ENCODE results near the gene IFNG-AS1.

IFNG-AS1 gene

DNA sequence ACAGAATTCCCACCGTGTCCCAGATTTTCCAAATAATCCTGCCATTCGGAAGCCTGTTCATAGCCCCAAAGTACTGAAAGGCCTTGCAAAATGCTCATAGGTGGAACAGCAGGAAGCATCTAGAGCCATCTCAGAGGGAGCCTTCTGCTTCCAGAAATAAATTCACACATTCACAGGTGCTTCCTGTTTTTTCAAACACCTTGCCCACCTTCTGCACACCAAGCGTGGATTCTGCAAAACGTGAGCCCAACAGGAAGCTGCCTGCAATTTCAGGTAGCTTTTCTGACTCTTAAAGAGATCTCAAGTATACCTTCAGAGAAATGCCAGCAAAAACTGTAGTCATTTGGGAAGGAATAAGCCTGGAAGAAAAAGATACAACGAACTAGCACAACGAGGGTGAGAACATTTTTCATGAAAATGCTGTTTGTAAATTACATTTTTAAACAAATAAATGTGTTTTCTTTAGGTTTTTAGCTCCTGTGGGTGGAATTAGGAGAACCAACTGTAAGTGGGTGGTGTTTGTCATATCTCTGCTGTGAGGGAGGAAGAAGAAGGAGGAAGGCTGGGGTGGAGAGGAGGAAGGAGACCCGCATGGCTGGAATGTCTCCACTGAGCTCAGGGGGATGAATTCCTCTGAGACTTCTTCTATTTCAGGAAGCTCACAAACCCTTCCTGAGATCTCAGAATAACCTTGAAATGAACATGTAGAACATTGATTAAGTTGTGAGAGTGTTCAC is at the start of gene IFNG-AS1:
TSS of gene IFNG-AS1 (plus strand) at position 264 of the 737 bp plus-strand sequence.
- no peak for DNase-seq

DNA sequence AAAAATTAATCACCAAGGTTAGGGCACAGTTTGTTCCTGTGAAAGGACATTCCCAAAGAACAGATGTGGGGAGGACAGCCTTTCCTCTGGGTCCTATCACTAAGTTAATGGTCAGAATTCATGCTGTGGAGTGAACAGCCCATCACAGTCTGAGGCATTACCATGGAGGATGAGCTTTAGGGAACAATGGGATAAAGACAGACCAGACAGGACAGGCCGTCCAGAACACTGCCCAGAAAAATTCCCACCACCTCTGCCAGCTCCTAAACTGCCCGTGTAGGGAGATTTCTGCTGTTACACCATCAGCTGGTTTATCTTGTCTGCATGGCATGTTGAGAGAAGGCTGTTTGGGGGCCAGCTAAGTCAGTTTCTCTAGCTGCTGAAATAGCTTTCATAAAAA is 49.6 kb upstream of the IFNG-AS1 start:
- no peak for DNase-seq

DNA sequence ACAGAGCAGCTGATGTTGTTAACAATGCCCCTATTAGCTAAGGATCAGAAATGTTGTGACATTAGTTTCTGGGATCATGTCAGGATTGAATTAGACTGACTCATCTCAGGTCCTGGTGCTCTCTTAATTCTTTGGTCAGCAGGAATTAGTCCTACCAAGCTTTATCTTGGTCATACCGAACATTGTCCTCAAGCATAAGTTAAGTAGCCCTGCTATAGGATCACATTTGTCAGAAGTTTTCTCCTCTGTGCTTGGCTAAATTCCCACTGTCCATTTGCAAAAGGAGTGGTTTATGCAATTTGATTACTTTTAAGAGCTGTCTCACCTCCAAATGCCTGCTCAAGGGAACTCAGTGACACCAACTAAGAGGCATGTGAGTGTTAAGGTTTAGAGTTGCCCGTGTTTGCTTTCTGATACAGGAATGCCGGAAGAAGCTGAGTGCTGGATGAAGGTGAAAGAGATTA is 48.4 kb upstream of the IFNG-AS1 start:
- no peak for DNase-seq

DNA sequence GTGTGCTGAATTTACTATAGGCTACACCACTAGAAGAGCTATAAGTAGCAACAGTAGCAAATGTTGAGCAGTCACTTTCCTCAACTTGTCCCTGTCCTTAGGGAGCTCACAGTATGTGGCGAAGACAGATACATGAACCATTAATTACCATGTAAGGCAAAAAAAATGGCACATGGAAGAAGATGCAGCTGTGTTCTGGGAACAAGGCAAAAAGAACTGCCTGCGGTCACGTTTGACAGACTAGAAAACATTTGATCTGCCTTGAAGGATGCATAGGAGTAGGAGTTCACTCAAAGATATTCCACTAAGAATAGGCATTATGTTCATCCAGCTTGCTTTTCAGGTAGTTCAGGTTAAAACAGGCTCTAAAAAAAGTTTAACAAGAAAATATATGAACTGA is 46.5 kb upstream of the IFNG-AS1 start:
- DNase-seq = no peak

DNA sequence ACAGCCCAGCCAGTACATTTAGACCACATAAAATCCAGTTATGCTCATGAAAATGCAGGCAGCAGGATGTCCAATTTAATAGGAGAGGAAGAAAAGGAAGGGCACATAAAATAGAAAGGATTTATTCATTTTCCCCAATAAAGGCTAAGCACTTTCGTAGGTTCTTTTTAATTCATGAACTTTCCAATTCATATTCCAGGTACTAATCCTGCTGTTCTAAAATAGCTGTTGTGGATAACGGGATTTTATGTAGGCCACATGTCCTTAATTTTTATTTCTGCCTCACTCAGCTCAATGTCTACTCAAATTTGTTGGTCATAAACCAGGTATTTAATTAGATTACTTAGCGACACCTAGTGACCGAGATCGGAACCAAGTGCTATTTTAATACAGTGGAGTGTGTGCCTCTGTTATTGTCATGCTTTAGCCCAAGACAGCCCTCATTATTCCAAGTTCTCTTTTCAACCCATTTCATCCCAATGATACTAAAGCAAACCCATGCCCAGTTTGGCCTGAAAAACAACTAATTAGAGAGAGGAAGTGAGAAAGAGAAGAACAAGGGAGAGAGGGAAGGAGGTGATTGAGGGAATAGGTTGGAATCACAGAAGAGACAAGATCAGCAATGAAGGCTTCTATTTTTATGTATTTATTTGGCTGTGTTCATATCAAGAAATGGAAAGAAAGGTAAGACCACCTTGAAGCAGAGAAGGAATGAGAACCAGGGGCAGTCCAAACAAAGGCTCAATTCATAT is 45.9 kb upstream of the IFNG-AS1 start:
- peak; percentile 27 to 47 for DNase-seq

DNA sequence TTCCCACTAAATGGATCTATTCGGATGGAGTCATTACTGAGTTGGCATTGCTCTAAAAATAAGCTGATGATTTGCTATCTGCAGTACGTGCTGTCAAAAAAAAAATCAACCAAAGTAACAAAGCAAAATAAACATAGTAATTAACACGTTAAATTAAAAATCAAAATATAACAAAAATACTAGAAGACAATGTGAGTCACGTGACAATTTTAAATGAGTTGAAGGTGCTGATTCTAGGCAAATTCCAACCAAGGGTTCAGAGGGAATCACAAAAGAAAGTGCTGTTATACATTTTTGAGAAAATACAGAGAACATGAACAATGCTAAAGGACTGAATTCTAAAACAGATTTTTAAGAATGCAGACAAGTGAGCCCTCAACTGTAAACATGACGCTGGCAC is 45.2 kb upstream of the IFNG-AS1 start:
- DNase-seq = no peak

DNA sequence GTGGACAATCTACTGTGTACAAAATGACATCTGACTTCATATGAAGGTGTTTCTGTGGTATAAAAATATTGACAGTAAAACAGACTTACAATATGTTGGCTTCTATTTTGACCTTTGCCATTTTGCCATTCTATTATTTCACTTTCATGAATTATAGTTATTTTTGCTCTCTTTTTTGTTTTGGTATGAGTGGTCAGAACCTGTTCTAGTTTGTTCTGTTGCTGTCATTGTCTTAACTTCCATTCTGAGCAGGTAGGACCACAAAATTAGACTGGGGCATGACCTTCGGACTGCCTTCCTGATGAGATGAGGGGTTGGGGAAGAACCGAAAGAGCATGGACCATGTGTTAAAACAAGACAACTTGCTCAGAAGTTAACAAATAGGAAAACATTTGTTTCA is 36.5 kb upstream of the IFNG-AS1 start:
- DNase-seq = no peak

DNA sequence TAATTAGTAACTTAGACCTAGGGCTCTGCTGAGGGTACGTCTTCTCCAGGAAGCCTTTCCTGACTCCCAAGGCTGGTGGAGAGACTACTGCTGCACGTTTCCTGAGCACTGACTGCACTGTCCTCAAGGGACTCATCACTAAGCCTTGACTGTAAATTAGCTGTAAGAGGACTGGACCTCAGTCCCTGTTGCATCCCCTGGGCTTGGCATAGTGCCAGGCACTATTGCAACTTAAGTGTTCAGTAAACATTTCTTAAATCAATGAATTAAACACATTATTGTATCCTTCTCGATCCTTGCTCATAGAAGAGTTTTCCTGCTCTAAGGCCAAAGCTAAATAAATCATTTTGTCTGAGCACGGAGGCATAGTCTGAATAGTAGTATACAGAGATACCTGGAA is 31.9 kb upstream of the IFNG-AS1 start:
- no peak for DNase-seq

DNA sequence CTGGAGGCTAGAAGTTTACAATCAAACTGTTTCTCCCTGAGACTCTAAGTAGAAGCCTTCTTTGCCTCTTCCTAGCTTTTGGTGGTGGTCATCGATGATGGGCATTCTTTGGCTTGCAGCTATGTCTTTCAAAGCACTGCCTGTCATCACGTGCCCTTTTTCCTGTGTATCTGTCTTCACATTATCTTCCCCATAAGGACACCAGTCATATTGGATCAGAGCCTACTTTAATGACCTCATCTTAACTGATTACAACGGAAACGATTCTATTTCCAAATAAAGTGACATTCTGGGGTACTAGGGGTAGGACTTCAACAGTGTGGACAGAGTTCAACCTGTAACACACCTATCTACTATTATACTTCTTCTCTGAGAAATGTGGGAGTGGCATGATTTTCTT is 31.1 kb upstream of the IFNG-AS1 start:
- DNase-seq = no peak

DNA sequence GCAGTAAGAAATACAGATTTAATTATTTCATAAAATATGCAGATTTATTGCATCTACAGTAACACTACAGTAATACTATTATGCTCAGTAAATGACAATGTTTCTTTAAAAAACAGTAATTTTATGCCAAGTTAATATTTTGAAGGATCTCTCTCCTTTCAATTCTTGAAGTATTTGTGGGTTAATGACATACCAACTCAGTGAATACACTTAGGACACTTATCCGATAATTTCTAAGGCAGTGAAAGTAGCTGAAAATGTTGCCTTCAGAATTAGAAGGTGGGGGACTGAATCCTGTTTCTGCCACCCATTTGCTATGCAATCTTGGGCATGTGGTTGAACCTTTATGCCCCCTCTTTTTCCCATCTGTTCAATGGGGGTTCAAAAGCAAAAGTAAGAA is 24.8 kb upstream of the IFNG-AS1 start:
- no peak for DNase-seq

DNA sequence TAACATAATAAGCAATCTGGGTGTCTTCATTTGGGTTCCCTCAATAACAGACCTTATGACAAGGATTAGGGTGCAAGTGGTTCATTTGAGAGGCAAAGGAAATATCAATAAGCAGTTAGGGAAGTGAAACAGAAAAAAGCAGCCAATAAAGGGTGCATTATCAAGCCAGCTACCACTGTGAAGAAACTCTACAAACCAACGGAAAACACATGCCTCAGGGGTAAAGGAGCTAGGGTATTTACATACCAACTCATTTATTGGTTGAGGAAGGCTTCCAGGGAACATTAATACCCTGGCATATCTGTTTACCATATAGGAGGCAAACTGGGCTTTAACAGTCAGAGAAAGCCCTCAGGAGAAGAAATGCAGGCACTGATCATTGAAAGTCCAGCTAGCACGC is 22.7 kb upstream of the IFNG-AS1 start:
- DNase-seq = no peak

DNA sequence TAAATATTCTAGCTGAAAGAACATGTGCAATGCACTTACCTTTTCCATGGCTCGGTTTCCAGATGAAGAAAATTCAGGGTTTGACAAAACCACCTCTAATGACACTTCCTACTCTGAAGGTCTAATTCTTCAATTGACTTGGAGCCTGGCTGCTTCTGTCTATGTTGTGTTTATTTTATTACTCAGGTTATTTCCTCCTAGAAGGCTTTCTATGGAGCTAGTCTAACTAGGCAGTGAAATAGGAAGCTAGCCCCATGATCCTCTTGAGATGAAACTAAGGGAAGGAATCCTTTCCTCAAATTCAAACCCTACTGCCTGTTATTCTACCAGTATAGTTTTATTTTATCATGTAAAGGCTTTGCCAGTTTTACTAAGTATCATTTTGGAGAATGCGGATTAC is 20.9 kb upstream of the IFNG-AS1 start:
- no peak for DNase-seq

DNA sequence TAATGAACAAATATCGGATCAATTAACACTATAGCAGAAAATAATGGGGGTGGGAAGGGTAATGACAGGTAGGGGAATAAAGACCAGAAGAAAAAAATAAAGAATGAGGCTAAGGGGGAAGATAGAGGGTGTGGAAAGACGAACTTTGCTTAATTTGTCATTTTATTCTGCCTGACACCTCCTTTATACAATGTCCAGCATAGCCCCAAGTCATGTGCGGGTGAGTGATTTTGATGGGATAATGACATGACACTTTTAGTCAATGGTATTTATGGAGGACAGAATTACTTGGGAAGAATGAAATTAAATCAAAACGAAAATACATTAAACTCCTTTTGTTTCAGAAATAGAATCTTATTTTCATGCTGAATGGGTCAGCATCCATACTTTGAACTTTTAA is 20.5 kb upstream of the IFNG-AS1 start:
- DNase-seq = no peak

DNA sequence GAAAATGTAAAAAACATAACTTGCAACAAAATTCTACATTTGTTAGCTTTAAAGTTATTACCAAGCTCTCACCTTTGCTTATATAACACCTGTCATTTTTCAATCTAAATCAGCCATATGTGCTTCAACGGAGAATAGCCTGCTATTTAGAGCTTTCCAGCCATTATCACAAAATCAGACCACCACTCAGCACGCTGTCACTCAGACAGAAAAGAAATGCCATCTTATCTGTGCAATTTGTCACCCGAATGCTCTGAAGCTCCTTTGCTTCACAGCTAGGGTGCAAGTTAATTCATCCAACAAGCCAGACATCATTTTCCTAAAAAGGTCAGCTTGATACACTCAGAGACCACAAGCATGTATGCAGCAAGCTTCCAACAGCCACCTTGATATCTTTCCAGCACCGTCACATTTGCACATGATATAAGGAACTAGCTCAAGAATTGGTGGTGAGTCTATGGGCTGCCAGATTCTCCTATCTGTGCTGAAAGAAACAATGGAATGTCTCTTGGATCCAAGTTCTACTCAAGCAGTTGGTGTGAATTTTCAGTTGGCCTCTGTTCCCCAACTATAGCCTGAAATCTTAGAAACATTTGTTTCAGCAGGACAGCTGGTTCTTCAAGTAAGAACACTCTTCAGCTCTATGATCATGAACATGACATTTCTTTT is 20.0 kb upstream of the IFNG-AS1 start:
- no peak for DNase-seq

DNA sequence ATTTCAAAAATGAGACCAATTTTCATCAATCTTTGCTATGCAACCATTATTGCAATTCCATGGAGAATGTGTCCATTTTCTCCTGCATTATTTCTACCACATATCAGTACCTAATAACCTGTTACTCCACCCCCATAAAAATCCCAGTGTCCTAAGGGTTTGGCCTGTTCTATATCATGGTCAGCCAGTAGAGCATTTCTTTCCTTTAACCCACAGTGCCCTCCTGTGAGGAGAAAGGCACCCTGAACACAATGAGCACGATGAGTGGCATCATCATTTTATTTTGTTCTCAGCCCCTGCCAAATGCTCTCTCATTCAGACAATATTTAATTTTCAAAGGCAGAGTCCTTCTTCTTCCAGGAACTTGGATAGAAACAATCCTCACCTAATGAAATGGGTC is 11.6 kb upstream of the IFNG-AS1 start:
- DNase-seq = no peak

DNA sequence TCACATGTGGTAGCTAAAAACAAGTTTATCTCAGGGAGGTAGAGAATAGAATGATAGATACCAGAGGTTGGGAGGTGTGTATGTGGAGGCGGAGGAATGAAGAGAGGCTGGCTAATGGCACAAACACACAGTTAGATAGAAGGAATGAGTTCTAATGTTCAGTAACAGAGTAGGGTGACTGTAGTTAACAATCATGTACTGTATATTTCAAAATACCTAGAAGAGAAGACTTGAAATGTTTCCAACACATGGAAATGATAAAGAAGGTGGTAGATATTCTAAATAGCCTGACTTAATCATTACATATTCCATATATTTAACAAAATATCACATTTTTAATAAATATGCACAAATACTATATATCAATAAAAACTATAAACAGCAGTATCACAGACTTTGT is 8.9 kb upstream of the IFNG-AS1 start:
- DNase-seq = no peak

DNA sequence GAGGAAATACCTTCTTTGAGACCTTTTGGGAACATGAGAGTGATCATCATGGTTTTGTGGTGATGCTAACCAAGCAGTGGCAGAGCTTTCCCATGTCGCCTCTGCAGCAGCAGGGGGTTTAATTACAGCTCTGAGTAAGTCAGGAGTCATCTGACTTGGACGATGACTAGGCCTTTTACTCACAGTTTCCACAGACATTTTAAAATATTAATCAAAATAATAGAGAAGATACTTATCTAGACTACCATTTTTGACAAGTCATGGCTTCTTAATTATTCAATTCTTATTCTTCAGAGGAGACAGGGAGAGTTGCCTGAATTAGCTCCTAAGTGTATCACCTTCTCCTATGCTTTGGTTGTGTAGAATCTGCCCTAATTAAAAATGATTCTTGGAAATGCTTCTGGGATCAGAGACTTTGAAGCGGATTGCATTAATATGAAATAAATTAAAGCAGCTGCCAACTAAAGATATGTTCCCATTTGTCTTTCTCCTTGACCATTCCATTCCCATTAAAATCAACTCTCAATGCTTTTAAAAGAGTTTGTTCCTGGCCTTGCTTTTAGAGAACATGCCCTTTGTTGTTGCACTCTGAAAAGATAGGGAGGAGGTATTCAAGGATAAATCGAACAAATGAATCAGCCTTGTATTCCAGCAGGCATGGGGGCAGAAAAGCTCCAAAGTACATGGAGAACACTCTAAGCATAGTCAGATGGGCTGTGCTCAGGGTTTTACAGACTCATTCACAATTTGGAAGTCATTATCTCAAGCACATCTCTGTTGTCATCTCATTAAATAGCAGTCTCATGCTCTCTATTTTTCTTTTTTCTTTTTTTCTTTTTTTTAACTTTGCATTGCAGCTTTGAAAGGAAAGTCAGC is 7.7 kb upstream of the IFNG-AS1 start:
- DNase-seq = no peak

DNA sequence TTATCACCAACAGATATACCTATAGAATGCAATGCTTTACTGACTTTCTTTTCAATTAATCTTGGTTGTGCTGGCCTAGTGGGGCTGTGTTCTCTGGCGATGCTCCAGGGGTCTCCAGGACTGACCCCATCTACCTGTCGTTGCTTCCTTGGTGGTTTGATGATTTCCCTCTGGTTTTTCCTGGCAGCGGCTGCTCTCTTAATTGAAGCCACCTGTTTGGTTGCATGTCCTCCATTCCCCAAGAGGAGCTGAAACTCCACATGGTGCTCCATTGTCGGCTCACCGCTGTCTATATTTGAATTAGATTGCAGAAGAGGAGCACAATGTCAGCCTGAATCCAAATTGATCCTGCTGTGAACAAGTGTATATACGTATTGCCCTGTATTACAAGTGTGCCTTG is 7.1 kb upstream of the IFNG-AS1 start:
- no peak for DNase-seq

DNA sequence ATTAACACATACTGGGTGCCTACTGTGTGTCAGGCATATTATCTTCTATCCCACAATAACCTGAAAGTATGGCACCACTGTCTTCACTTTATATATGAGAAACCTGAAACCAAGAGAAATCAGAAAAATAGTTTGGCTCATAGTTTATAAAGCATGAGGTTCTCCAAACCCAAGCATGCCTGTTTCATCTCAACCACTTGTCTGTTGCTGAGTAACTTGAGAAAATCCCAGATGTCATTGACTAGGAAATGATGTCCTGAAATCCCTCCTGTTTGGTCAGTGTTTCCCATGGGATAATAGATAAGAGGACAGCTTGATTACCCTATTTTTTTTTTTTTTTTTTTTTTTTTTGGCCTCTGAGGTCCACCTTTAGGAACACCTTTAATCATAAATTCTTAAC is 2.6 kb upstream of the IFNG-AS1 start:
- DNase-seq = no peak

DNA sequence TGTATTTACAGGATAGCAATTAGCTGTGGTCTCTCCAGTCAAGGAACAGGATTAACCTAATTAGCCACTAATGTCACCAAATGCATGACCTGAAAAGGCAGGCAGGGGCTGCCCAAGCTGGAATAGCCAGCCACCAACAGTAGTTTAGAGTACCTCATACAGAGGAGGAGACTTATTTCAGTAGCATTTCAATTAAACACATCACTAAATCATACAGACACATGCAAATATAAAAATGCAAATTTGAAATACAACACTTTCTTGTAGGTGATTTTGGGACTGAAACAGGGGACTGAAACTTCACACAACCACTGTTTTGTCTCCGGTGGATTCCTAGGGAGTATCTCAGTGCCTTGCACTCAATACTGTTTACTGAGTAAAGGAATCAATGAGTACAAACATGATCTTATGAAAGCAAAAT is 636 bp upstream of the IFNG-AS1 start:
- no peak for DNase-seq

DNA sequence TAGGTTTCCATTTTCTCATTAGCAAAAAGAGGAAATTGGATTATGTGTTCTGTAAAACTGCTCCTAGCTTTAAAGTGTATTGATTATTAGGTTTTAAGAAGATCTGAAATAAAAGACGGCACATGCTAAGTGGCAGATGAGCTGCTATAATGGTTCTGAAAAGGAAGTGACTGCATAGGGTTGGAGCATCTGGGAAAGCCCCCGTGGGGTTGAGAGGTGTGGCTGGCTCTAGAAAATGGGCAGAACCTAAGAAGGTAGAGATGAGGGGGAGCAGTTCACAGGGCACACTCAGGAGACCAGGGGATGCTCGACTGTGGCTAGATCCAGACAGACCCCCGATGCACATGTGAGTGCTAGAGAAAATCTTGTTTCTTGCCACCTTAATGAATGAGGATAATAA is 1.9 kb downstream of the IFNG-AS1 start:
- DNase-seq = no peak

DNA sequence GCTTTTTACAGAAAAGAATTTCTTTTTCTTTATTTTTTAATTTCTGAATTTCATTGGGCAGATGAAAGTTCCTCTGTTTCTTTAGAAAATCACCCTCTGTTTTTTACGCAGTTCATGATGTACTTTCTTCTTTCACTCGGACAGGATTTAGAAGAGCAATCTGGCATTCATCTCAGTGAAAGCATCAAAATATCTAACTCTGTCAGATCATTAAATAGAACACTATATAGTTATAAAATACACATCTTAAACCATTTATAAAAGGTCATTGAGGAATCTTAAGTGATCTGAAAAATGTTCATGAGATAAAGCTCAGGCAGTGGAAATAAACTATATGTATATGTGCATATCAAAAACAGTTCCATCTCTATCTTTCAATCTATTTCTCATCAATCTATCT is 3.9 kb downstream of the IFNG-AS1 start:
- DNase-seq = no peak

DNA sequence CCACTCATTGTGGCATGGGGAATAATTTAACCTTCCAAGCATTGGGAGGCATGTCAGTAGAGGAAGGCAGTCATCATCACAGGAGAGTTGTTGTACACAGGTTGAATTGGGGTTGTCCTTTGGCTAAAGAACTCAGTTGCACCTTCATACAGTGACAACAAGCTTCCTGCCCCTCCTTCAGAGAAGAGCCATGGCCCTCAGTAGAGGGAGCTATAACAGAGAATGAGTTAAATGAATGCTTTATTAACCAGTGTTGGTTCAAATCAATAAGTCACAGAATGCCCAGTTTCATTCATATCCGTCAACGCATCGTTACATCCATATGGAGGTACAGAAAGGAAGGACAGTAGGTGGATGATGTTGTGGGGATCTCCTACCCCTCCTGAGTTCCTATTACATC is 4.8 kb downstream of the IFNG-AS1 start:
- DNase-seq = no peak
